Stimulated activated CD4-positive, alpha-beta T cell treated with anti-CD3 and anti-CD28 coated beads, TNF-alpha, amount 100 ng/mL, for 48 hours (primary cell): ENCODE data around the gene PPIH.
"Not testable (repeated sequence)": the region's sequence is repeated elsewhere in the genome, so short reads cannot be mapped to it uniquely, and the experiment has no call there.

Experiments
- DNase-seq, 3 donors: peaks; one replicate each; pipeline ENCODE4 v3.0.0-alpha.2; 2020; ENCODE audit warnings: low read depth in 3 of 3

PPIH gene

GRCh38 chr1:42657981-42658876 is at the start of gene PPIH:
PPIH (plus strand) TSS chr1:42658423; CDS start chr1:42658447, 24 bp downstream.
- DNase-seq: peak; percentile 91 to 93 (median 93)

- no peak for DNase-seq
Observed at GRCh38 chr1:42613803-42614131, 44.5 kb upstream of the PPIH start.

- no peak for DNase-seq
Observed at GRCh38 chr1:42618866-42619265, 39.4 kb upstream of the PPIH start.

GRCh38 chr1:42620307-42620706 is 37.9 kb upstream of the PPIH start:
- DNase-seq: no peak

GRCh38 chr1:42621180-42621579 is 37.0 kb upstream of the PPIH start:
- DNase-seq: not testable (repeated sequence)

GRCh38 chr1:42627205-42627604 is 31.0 kb upstream of the PPIH start:
- DNase-seq: not testable (repeated sequence)

- no peak for DNase-seq
Observed at GRCh38 chr1:42639116-42639515, 19.1 kb upstream of the PPIH start.

- DNase-seq: no peak
Observed at GRCh38 chr1:42646056-42646455, 12.2 kb upstream of the PPIH start.

GRCh38 chr1:42657201-42657600 is 1.0 kb upstream of the PPIH start:
- no peak for DNase-seq

- DNase-seq: no peak
Observed at GRCh38 chr1:42658877-42659337, 684 bp downstream of the PPIH start.

- no peak for DNase-seq
Observed at GRCh38 chr1:42660907-42661500, 2.8 kb downstream of the PPIH start.

- DNase-seq: no peak
Observed at GRCh38 chr1:42669936-42670335, 11.7 kb downstream of the PPIH start.

- DNase-seq: no peak
Observed at GRCh38 chr1:42670425-42670824, 12.2 kb downstream of the PPIH start.

- no peak for DNase-seq
Observed at GRCh38 chr1:42674214-42674613, 16.0 kb downstream of the PPIH start.

GRCh38 chr1:42674682-42675081 is 16.5 kb downstream of the PPIH start:
- no peak for DNase-seq

- no peak for DNase-seq
Observed at GRCh38 chr1:42675467-42675866, 17.2 kb downstream of the PPIH start.

- DNase-seq: no peak
Observed at GRCh38 chr1:42676534-42677087, 18.4 kb downstream of the PPIH start.

- DNase-seq: no peak
Observed at GRCh38 chr1:42679364-42679983, 21.3 kb downstream of the PPIH start.

GRCh38 chr1:42680055-42680454 is 21.8 kb downstream of the PPIH start:
- no peak for DNase-seq

- DNase-seq: no peak
Observed at GRCh38 chr1:42680921-42681683, 22.9 kb downstream of the PPIH start.

- DNase-seq: peak; percentile 91 to 93 (median 91)
Observed at GRCh38 chr1:42681741-42682483, 23.7 kb downstream of the PPIH start, which contains the start of gene YBX1. YBX1 (plus strand) TSS chr1:42682418; CDS start chr1:42682566, 148 bp downstream.
